Fibroblast of lung (primary cell): ENCODE data around the gene ATG14. TPM values are rescaled to one million over a fixed set of nuclear protein-coding genes. Genes with fewer than 3 reads are reported as not detected.

ENCODE experiments used
- DNase-seq, 2 donors: peaks; one replicate each; pipeline versions ENCODE4 v3.0.0 to v3.0.0-alpha.2; 2010; ENCODE audit warnings: low read depth in 2 of 2
- H2AFZ ChIP-seq: 2 replicates; pipeline ENCODE4 v1.5.1; 2012; ENCODE audit warnings: low read length, control low read depth, inconsistent platforms
- H3K27ac ChIP-seq: 2 replicates; pipeline ENCODE4 v1.5.1; 2011; ENCODE audit warnings: low read length, control low read depth; ENCODE audit not compliant: insufficient read depth
- H3K27me3 ChIP-seq: 2 replicates; pipeline ENCODE4 v1.5.1; 2011; ENCODE audit warnings: mild to moderate bottlenecking, low read length; ENCODE audit not compliant: control insufficient read depth, insufficient read depth
- H3K36me3 ChIP-seq: 2 replicates; pipeline ENCODE4 v1.5.1; 2011; ENCODE audit warnings: low read length; ENCODE audit not compliant: control insufficient read depth, insufficient read depth
- H3K4me1 ChIP-seq: 2 replicates; pipeline ENCODE4 v1.5.1; 2011; ENCODE audit warnings: low read length; ENCODE audit not compliant: control insufficient read depth, insufficient read depth; ENCODE audit errors: extremely low read depth
- H3K4me2 ChIP-seq: 2 replicates; pipeline ENCODE4 v1.5.1; 2011; ENCODE audit warnings: low read length, control low read depth; ENCODE audit not compliant: insufficient read depth; ENCODE audit errors: extremely low read depth
- H3K4me3 ChIP-seq, 4 experiments: fragments of 200-600 bp in 1 of 4; sonication (generic) in 1 of 4; replicated peaks in 1 of 4; 2 replicates each; pipeline ENCODE4 v1.5.1; 2011 to 2016; ENCODE audit warnings: low read length in 4 of 4, low read depth in 3 of 4, mild to moderate bottlenecking in 3 of 4, control low read depth in 2 of 4, inconsistent platforms in 1 of 4, mixed read lengths in 1 of 4; ENCODE audit not compliant: insufficient read depth in 1 of 4; ENCODE audit errors: control extremely low read depth in 1 of 4
- H3K79me2 ChIP-seq: 2 replicates; pipeline ENCODE4 v1.5.1; 2012; ENCODE audit warnings: mild to moderate bottlenecking, low read length, inconsistent platforms; ENCODE audit not compliant: control insufficient read depth, insufficient read depth
- H3K9ac ChIP-seq: 2 replicates; pipeline ENCODE4 v1.5.1; 2011; ENCODE audit warnings: mild to moderate bottlenecking, low read length, control low read depth; ENCODE audit not compliant: insufficient read depth
- H3K9me3 ChIP-seq: 2 replicates; pipeline ENCODE4 v1.5.1; 2012; ENCODE audit warnings: low read depth, low read length; ENCODE audit not compliant: control insufficient read depth, insufficient read depth
- H4K20me1 ChIP-seq: 2 replicates; pipeline ENCODE4 v1.5.1; 2011; ENCODE audit warnings: low read length; ENCODE audit not compliant: control insufficient read depth, insufficient read depth; ENCODE audit errors: extremely low read depth
- CTCF ChIP-seq, 2 donors: IDR thresholded peaks in 1 of 2; conservative IDR thresholded peaks in 1 of 2; 1 replicate in 1 of 2; 2 replicates in 1 of 2; pipeline ENCODE4 v1.5.1; 2011 to 2012; ENCODE audit warnings: low read length in 2 of 2, control low read depth in 1 of 2, inconsistent platforms in 1 of 2, low read depth in 1 of 2, mild to moderate bottlenecking in 1 of 2
- EZH2 ChIP-seq: IDR thresholded peaks from 2 replicates; pipeline ENCODE4 v1.5.1; 2012; ENCODE audit warnings: low read length, control low read depth, mild to moderate bottlenecking; ENCODE audit errors: missing control alignments
- polyA plus RNA-seq, 2 donors: library from polyadenylated mRNA; depleted of rRNA in 1 of 2; stranded (reverse) in 1 of 2; unstranded in 1 of 2; fragments of >200 nt; gene quantifications; 2 replicates each; pipeline ENCODE4 v1.2.1, GENCODE V29; 2011 to 2012; ENCODE audit warnings: missing spikeins in 1 of 2
- total RNA-seq: library from RNA; depleted of rRNA; stranded (reverse); fragments of >200 nt; gene quantifications from 2 replicates; pipeline ENCODE4 v1.2.1, GENCODE V29; 2014

The ATG14 gene
- total and polyA plus RNA-seq, 2 donors (not counting 1 experiment from before 2014, with no cell fraction given), result 9.9 to 21.6 TPM

GRCh38 chr14:55353686-55354467, 57.8 kb downstream of the ATG14 start:
- no peaks in the 10 kb centered on the region for H4K20me1 ChIP-seq
- H3K27ac ChIP-seq, result no peak overlapping the region
- no peak for DNase-seq

GRCh38 chr14:55352201-55352600, 59.4 kb downstream of the ATG14 start:
- Histone ChIP-seq H2AFZ (no peak overlapping the region), H3K9me3 (no peaks in the 10 kb centered on the region), H3K4me3 (no peak overlapping the region), H3K79me2 (no peaks in the 10 kb centered on the region), H4K20me1 (no peaks in the 10 kb centered on the region), H3K36me3 (peaks cover 6% of the 10 kb centered on the region), H3K27ac (no peak overlapping the region), H3K9ac (no peak overlapping the region), H3K4me1 (no peaks in the 10 kb centered on the region), H3K27me3 (no peaks in the 10 kb centered on the region), H3K4me2 (no peak overlapping the region)
- no peak for DNase-seq
- TF ChIP-seq EZH2, result no peak
- TF ChIP-seq CTCF (conservative IDR thresholded peaks at IDR 0.05 in 1 of 2, IDR thresholded peaks at IDR 0.05 in 1 of 2; ENCODE audit: low read depth in 1 of 2, low read length in 2 of 2), result no peak

More at GRCh38 chr14:55353686-55354467, 57.8 kb downstream of the ATG14 start:
- H3K79me2 ChIP-seq, result no peaks in the 10 kb centered on the region
- H2AFZ ChIP-seq, result no peak overlapping the region
- no peaks in the 10 kb centered on the region for H3K9me3 ChIP-seq
- no peak overlapping the region for H3K4me2 ChIP-seq
- H3K4me1 ChIP-seq, result no peaks in the 10 kb centered on the region
- H3K36me3 ChIP-seq, result peaks cover 6% of the 10 kb centered on the region
- H3K27me3 ChIP-seq, result no peaks in the 10 kb centered on the region
- TF ChIP-seq EZH2 (no peak), CTCF (conservative IDR thresholded peaks at IDR 0.05 in 1 of 2, IDR thresholded peaks at IDR 0.05 in 1 of 2; ENCODE audit: low read depth in 1 of 2, low read length in 2 of 2) (no peak)
- no peak overlapping the region for H3K9ac ChIP-seq
- no peak overlapping the region for H3K4me3 ChIP-seq

- no peaks in the 10 kb centered on the region for H4K20me1 ChIP-seq
- DNase-seq, result no peak
- H3K4me2 ChIP-seq, result no peak overlapping the region
Observed at GRCh38 chr14:55351111-55351510, 60.5 kb downstream of the ATG14 start.

More at GRCh38 chr14:55351111-55351510, 60.5 kb downstream of the ATG14 start:
- no peaks in the 10 kb centered on the region for H3K79me2 ChIP-seq
- H3K4me1 ChIP-seq, result no peaks in the 10 kb centered on the region
- H3K9me3 ChIP-seq, result no peaks in the 10 kb centered on the region
- H3K27ac ChIP-seq, result no peak overlapping the region
- no peak for TF ChIP-seq CTCF (conservative IDR thresholded peaks at IDR 0.05 in 1 of 2, IDR thresholded peaks at IDR 0.05 in 1 of 2; ENCODE audit: low read depth in 1 of 2, low read length in 2 of 2)
- TF ChIP-seq EZH2, result no peak
- H3K27me3 ChIP-seq, result no peaks in the 10 kb centered on the region
- no peak overlapping the region for H3K9ac ChIP-seq
- H3K36me3 ChIP-seq, result peaks cover 6% of the 10 kb centered on the region
- H2AFZ ChIP-seq, result no peak overlapping the region
- H3K4me3 ChIP-seq, result no peak overlapping the region
